ENCODE results near the gene DST. TPM values are rescaled to one million over a fixed set of nuclear protein-coding genes. Genes with fewer than 3 reads are reported as not detected.

Gene DST
- total and polyA plus RNA-seq, 7 donors, result 58.3 to 341 (median 109) TPM

DNA sequence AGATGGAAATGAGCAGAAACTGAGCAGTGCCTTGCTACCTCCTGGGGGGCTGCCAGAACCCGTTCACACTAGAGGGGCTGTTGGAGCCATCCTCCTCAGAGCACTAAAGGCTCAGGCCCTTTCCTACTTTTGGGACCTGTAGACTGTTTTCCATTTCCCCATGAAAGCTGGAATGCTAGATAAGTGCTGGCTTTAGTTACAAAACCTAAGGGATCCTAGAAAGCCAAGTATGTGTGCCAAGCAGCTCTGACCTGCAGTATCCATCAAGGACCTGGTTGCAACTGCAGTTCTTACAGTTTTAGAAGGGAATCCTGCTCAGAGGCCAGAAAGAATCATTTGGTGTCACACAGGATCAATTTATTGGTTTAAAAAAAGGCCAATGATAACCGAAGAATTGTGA, 218.6 kb downstream of the DST start:
- Histone ChIP-seq H3K4me1 (no peaks in the 10 kb centered on the region), H3K27me3 (ENCODE audit: insufficient read depth in 3 of 3, low read length in 2 of 3) (no peaks in the 10 kb centered on the region), H3K36me3 (ENCODE audit: insufficient read depth in 1 of 2, low read depth in 1 of 2) (no peaks in the 10 kb centered on the region), H3K4me3 (no peak overlapping the region), H3K9me3 (no peaks in the 10 kb centered on the region), H3K27ac (no peak overlapping the region)
- no peak for ATAC-seq
- intact Hi-C loops (cut with DNase I), result no loop called here
- DNase-seq, result no peak
- 28 to 53% (median 38%) methylated on average over 2 of the region's 2 CpGs for WGBS, 3 donors
- TF ChIP-seq, protein P1, sequence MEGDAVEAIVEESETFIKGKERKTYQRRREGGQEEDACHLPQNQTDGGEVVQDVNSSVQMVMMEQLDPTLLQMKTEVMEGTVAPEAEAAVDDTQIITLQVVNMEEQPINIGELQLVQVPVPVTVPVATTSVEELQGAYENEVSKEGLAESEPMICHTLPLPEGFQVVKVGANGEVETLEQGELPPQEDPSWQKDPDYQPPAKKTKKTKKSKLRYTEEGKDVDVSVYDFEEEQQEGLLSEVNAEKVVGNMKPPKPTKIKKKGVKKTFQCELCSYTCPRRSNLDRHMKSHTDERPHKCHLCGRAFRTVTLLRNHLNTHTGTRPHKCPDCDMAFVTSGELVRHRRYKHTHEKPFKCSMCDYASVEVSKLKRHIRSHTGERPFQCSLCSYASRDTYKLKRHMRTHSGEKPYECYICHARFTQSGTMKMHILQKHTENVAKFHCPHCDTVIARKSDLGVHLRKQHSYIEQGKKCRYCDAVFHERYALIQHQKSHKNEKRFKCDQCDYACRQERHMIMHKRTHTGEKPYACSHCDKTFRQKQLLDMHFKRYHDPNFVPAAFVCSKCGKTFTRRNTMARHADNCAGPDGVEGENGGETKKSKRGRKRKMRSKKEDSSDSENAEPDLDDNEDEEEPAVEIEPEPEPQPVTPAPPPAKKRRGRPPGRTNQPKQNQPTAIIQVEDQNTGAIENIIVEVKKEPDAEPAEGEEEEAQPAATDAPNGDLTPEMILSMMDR (IDR thresholded peaks at IDR 0.05), result no peak

DNA sequence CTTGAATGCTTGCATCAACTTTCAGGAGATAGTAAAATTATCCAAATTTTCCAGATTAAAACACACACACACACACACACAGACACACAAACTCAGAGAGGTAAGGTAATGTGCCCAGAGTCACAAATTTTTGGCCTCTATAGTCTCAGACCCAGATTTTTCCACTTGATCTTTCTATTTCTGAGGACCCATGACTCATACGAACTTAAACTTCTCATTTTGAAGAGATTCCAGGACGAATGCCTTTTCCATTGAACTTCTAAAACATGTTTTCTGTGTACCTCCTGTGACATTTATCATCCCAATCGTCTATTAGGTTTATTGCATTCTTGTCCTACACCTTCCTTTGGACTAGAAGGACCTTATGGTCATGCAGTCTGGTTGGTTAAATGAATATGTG, 222.4 kb downstream of the DST start:
- Histone ChIP-seq H3K36me3 (ENCODE audit: insufficient read depth in 1 of 2, low read depth in 1 of 2) (no peaks in the 10 kb centered on the region), H3K4me3 (no peak overlapping the region), H3K27me3 (ENCODE audit: insufficient read depth in 3 of 3, low read length in 2 of 3) (no peaks in the 10 kb centered on the region), H3K27ac (no peak overlapping the region), H3K4me1 (no peaks in the 10 kb centered on the region), H3K9me3 (no peaks in the 10 kb centered on the region)
- DNase-seq, result no peak
- TF ChIP-seq, protein P1 (IDR thresholded peaks at IDR 0.05), result no peak
- intact Hi-C loops (cut with DNase I), result no loop called here
- no peak for ATAC-seq
- WGBS, 3 donors, result 78 to 86% (median 80%) methylated on average over 3 of the region's 3 CpGs

DNA sequence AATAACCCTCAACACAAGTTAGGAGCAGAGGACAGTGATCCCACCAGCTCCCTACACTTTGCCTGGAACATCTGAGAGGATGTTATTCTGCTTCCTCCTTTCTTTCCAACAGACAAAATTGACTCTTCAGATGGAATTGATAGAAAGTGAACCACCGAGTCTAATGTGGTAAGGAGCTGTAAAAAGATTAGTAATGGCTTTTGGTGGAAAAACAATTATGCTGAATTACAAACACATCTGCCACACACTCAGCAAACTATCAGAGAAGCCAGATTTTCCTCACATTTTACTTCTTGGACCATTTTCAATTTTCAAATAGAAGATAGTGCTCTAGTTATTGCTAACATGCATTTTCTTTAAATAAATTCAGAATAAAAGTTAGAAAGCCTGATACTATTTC, 223.5 kb downstream of the DST start:
- Histone ChIP-seq H3K4me1 (no peaks in the 10 kb centered on the region), H3K27me3 (ENCODE audit: insufficient read depth in 3 of 3, low read length in 2 of 3) (no peaks in the 10 kb centered on the region), H3K36me3 (ENCODE audit: insufficient read depth in 1 of 2, low read depth in 1 of 2) (no peaks in the 10 kb centered on the region), H3K27ac (no peak overlapping the region), H3K9me3 (no peaks in the 10 kb centered on the region), H3K4me3 (no peak overlapping the region)
- WGBS, 3 donors, result 12 to 30% (median 23%) methylated on average over 1 of the region's 1 CpG
- intact Hi-C loops (cut with DNase I), result no loop called here
- no peak for DNase-seq
- TF ChIP-seq, protein P1 (IDR thresholded peaks at IDR 0.05), result no peak
- ATAC-seq, result no peak

DNA sequence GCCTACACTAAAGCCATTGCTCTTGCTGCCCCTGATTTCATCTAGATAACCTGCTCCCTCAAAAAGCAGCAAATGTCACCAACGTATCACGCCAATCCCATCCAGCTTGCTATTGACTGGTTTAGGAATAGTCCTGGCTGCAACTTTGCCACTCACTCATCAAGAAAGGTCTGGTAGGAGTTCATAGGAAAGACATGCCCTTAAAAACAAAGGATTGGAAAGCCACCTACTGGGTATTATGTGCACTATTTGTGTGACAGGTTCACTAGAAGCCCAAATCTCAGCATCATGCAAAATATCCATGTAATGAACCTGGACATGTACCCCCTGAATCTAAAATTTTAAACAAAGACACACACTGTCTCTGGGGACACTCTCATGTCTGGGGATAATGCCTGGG, 224.9 kb downstream of the DST start:
- WGBS, 3 donors, result 94 to 98% (median 94%) methylated on average over 2 of the region's 2 CpGs
- ATAC-seq (no peak), DNase-seq (no peak)
- TF ChIP-seq, protein P1 (IDR thresholded peaks at IDR 0.05), result no peak
- H3K4me3 ChIP-seq, result no peak overlapping the region
- H3K27me3 ChIP-seq (ENCODE audit: insufficient read depth in 3 of 3, low read length in 2 of 3), result no peaks in the 10 kb centered on the region
- no peaks in the 10 kb centered on the region for H3K4me1 ChIP-seq
- intact Hi-C loops (cut with DNase I), result no loop called here
- H3K27ac ChIP-seq, result no peak overlapping the region
- no peaks in the 10 kb centered on the region for H3K36me3 ChIP-seq (ENCODE audit: insufficient read depth in 1 of 2, low read depth in 1 of 2)
- no peaks in the 10 kb centered on the region for H3K9me3 ChIP-seq

DNA sequence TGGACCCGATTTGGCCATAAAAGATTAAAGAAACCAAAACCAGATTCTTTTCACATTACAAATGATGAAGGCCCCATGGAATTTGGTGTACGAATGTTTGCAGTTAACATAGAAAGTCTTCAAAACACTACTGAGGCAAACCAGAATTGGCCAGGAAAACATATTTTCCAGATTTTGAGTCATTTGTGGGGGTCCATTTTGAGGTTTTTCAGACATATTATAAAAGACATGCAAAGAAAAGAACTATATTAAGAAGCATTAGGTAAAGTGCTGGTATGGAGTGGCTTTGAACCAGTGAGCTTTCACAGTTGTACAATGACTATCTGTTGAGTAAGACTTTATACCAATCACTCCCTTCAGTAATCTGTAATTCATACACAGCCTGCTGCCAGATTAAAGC, 226.4 kb downstream of the DST start:
- ATAC-seq (no peak), DNase-seq (no peak)
- H3K36me3 ChIP-seq (ENCODE audit: insufficient read depth in 1 of 2, low read depth in 1 of 2), result no peaks in the 10 kb centered on the region
- H3K27ac ChIP-seq, result no peak overlapping the region
- WGBS, 3 donors, result 54 to 67% (median 61%) methylated on average over 2 of the region's 2 CpGs
- TF ChIP-seq, protein P1 (IDR thresholded peaks at IDR 0.05), result no peak
- intact Hi-C loops (cut with DNase I), result no loop called here
- H3K27me3 ChIP-seq (ENCODE audit: insufficient read depth in 3 of 3, low read length in 2 of 3), result no peaks in the 10 kb centered on the region
- H3K4me1 ChIP-seq, result no peaks in the 10 kb centered on the region
- H3K4me3 ChIP-seq, result no peak overlapping the region
- no peaks in the 10 kb centered on the region for H3K9me3 ChIP-seq
